Posterior cingulate gyrus (tissue), 11 donors: ENCODE data around the gene ANXA5.

Experiments
- DNase-seq, 10 donors: peaks; one replicate each; pipeline versions ENCODE4 v3.0.0 to v3.0.0-alpha.2; 2020 to 2021; ENCODE audit warnings: mixed read lengths in 3 of 10
- intact Hi-C: fragments of 100-400 bp; cut with DNase I; formaldehyde crosslinking; loops from one replicate; pipeline ENCODE4 v1.15.1; 2023

ANXA5 gene

GRCh38 chr4:121712783-121713182, 16.0 kb upstream of the ANXA5 start:
- DNase-seq, result no peak
- intact Hi-C loops, result no loop called here

GRCh38 chr4:121712001-121712651, 15.3 kb upstream of the ANXA5 start:
- no peak for DNase-seq
- intact Hi-C loops, result no loop called here

GRCh38 chr4:121711263-121712000, 14.7 kb upstream of the ANXA5 start:
- intact Hi-C loops, result no loop called here
- peak; percentile 32 to 95 (median 68) for DNase-seq

- no peak for DNase-seq
- intact Hi-C loops, result no loop called here
These were observed 13.1 kb upstream of the ANXA5 start for GRCh38 chr4:121709766-121710405.

GRCh38 chr4:121707344-121707743, 10.6 kb upstream of the ANXA5 start:
- intact Hi-C loops, result no loop called here
- no peak for DNase-seq

GRCh38 chr4:121706595-121707021, 9.8 kb upstream of the ANXA5 start:
- intact Hi-C loops, result no loop called here
- DNase-seq, result peak in 1 of 10 donors; percentile 37

GRCh38 chr4:121705521-121705920, 8.7 kb upstream of the ANXA5 start:
- DNase-seq, result no peak
- intact Hi-C loops, result no loop called here

- no peak for DNase-seq
- intact Hi-C loops, result no loop called here
These were observed 5.4 kb upstream of the ANXA5 start for GRCh38 chr4:121702136-121702535.

- DNase-seq, result no peak
- intact Hi-C loops, result no loop called here
These were observed 4.5 kb upstream of the ANXA5 start for GRCh38 chr4:121701263-121701662.

- intact Hi-C loops, result no loop called here
- peak in 9 of 10 donors; percentile 22 to 90 (median 50) for DNase-seq
These were observed 1.5 kb upstream of the ANXA5 start for GRCh38 chr4:121698236-121698671.

- no peak for DNase-seq
- intact Hi-C loops, result loop anchor here (2.0 kb wide), 1 partner anchor 29 kb away; no protein-coding TSS in a partner anchor
These were observed 784 bp upstream of the ANXA5 start for GRCh38 chr4:121697564-121697963.

GRCh38 chr4:121696170-121696580, 605 bp downstream of the ANXA5 start:
- intact Hi-C loops, result loop anchor here (2.0 kb wide), 1 partner anchor 31 kb away; no protein-coding TSS in a partner anchor
- peak; percentile 33 to 95 (median 70) for DNase-seq

GRCh38 chr4:121693886-121694285, 2.9 kb downstream of the ANXA5 start:
- intact Hi-C loops, result no loop called here
- no peak for DNase-seq

- no peak for DNase-seq
- intact Hi-C loops, result no loop called here
These were observed 3.3 kb downstream of the ANXA5 start for GRCh38 chr4:121693450-121693849.

GRCh38 chr4:121692261-121692660, 4.5 kb downstream of the ANXA5 start:
- intact Hi-C loops, result no loop called here
- no peak for DNase-seq

- DNase-seq, result no peak
These were observed 6.8 kb downstream of the ANXA5 start for GRCh38 chr4:121690001-121690400.

GRCh38 chr4:121688701-121689100, 8.1 kb downstream of the ANXA5 start:
- DNase-seq, result no peak
- intact Hi-C loops, result no loop called here

More at GRCh38 chr4:121690001-121690400, 6.8 kb downstream of the ANXA5 start:
- intact Hi-C loops, result no loop called here

GRCh38 chr4:121688261-121688660, 8.5 kb downstream of the ANXA5 start:
- intact Hi-C loops, result no loop called here
- no peak for DNase-seq

- intact Hi-C loops, result no loop called here
- DNase-seq, result no peak
These were observed 10.5 kb downstream of the ANXA5 start for GRCh38 chr4:121686255-121686654.

- intact Hi-C loops, result no loop called here
These were observed 11.5 kb downstream of the ANXA5 start for GRCh38 chr4:121685257-121685656.

GRCh38 chr4:121684561-121684960, 12.2 kb downstream of the ANXA5 start:
- intact Hi-C loops, result no loop called here

More at GRCh38 chr4:121685257-121685656, 11.5 kb downstream of the ANXA5 start:
- DNase-seq, result no peak

More at GRCh38 chr4:121684561-121684960, 12.2 kb downstream of the ANXA5 start:
- DNase-seq, result no peak
